Left cardiac atrium (tissue), 4 donors: ENCODE results near the gene ZMYM5. TPM values are rescaled to one million over a fixed set of nuclear protein-coding genes. Genes with fewer than 3 reads are reported as not detected.
"Not testable (repeated sequence)": the region's sequence is repeated elsewhere in the genome, so short reads cannot be mapped to it uniquely, and the experiment has no call there.

Source experiments
- ATAC-seq, 2 donors: fragments of 200-7000 bp; cut with Tn5 transposase; one replicate each; pipeline ENCODE4 v1.9.1; 2020; ENCODE audit warnings: mild to moderate bottlenecking in 2 of 2, moderate library complexity in 2 of 2
- DNase-seq: peaks from one replicate; pipeline ENCODE4 v3.0.0-alpha.2; 2020
- intact Hi-C, 2 donors: fragments of 100-400 bp; cut with DNase I; formaldehyde crosslinking; loops; one replicate each; pipeline versions ENCODE4 v1.14.1 to v1.15.1; 2022 to 2023
- total RNA-seq, 2 donors: library from RNA; stranded (reverse); fragmentation: NEBNext Ultra II Directional; extraction: Animal tissue kit (Norgen Biotek cat#: 25700); gene quantifications; one replicate each; pipeline ENCODE4 v1.2.1, GENCODE V29; 2021
- donor health status: DM: no; HTN: yes; CAD: no.
- donor health status: DM: no; HTN: yes; CAD: no; lungs with severe emphysema.
- donor health status: DM: yes; HTN: yes; CAD: no.
- donor health status: Dilated cardiomyopathy.

ZMYM5 gene
- total RNA-seq, 2 donors from 2014 or later: 6.4 to 8.7 TPM

GRCh38 chr13:19838865-19839275 lies 24.6 kb downstream of the ZMYM5 start:
- intact Hi-C loops: no loop called here
- DNase-seq: no peak
- peak; percentile 59 to 74 for ATAC-seq

GRCh38 chr13:19836472-19836871 lies 27.0 kb downstream of the ZMYM5 start:
- intact Hi-C loops: no loop called here
- DNase-seq (no peak), ATAC-seq (no peak)

GRCh38 chr13:19834704-19835103 lies 28.7 kb downstream of the ZMYM5 start:
- intact Hi-C loops: no loop called here
- ATAC-seq: peak in 1 of 2 donors; percentile 81
- DNase-seq: no peak

- ATAC-seq (peak in 1 of 2 donors; percentile 34), DNase-seq (no peak)
- intact Hi-C loops: no loop called here
Measured at GRCh38 chr13:19822673-19823072, 40.8 kb downstream of the ZMYM5 start.

GRCh38 chr13:19818223-19818842 lies 45.1 kb downstream of the ZMYM5 start:
- DNase-seq (peak; percentile 31), ATAC-seq (peak; percentile 15 to 55)
- intact Hi-C loops: no loop called here

GRCh38 chr13:19817510-19818158 lies 45.8 kb downstream of the ZMYM5 start:
- ATAC-seq: no peak
- no peak for DNase-seq
- intact Hi-C loops: no loop called here

- no peak for ATAC-seq
- DNase-seq: no peak
- intact Hi-C loops: no loop called here
Measured at GRCh38 chr13:19817106-19817505, 46.3 kb downstream of the ZMYM5 start.

GRCh38 chr13:19815842-19816241 lies 47.6 kb downstream of the ZMYM5 start:
- ATAC-seq, intact Hi-C loops: not testable (repeated sequence)

GRCh38 chr13:19810996-19811881 lies 52.2 kb downstream of the ZMYM5 start:
- intact Hi-C loops: no loop called here
- no peak for ATAC-seq
- DNase-seq: no peak

More at GRCh38 chr13:19815842-19816241, 47.6 kb downstream of the ZMYM5 start:
- not testable (repeated sequence) for DNase-seq

GRCh38 chr13:19810151-19810550 lies 53.3 kb downstream of the ZMYM5 start:
- DNase-seq: no peak
- intact Hi-C loops: no loop called here
- ATAC-seq: no peak

- ATAC-seq (no peak), DNase-seq (no peak)
- intact Hi-C loops: no loop called here
Measured at GRCh38 chr13:19805765-19806164, 57.7 kb downstream of the ZMYM5 start.

GRCh38 chr13:19795956-19796355 lies 67.5 kb downstream of the ZMYM5 start:
- no peak for ATAC-seq
- intact Hi-C loops: no loop called here
- DNase-seq: no peak

GRCh38 chr13:19794631-19795030 lies 68.8 kb downstream of the ZMYM5 start:
- no peak for DNase-seq
- intact Hi-C loops: no loop called here

GRCh38 chr13:19791953-19792537 lies 71.4 kb downstream of the ZMYM5 start:
- intact Hi-C loops: no loop called here
- ATAC-seq: no peak
- no peak for DNase-seq

More at GRCh38 chr13:19794631-19795030, 68.8 kb downstream of the ZMYM5 start:
- no peak for ATAC-seq

GRCh38 chr13:19782727-19783682 lies 80.4 kb downstream of the ZMYM5 start, which contains the start of gene PSPC1:
Gene PSPC1 (minus strand): TSS chr13:19782945. CDS start chr13:19782757, 188 bp downstream.
- ATAC-seq (peak; percentile 97), DNase-seq (peak; percentile 96)
- intact Hi-C loops: loop anchor here in 1 of 2 donors (10.0 kb wide), 1 partner anchor 82 kb away; the partner anchor contains the start of gene ZMYM5

- ATAC-seq (peak; percentile 77 to 82), DNase-seq (peak; percentile 72)
- intact Hi-C loops: loop anchor here in 1 of 2 donors (10.0 kb wide), 1 partner anchor 83 kb away; the partner anchor contains the start of gene ZMYM5
Measured at GRCh38 chr13:19782049-19782726, 81.3 kb downstream of the ZMYM5 start.

GRCh38 chr13:19781526-19781925 lies 81.9 kb downstream of the ZMYM5 start:
- ATAC-seq: no peak
- intact Hi-C loops: loop anchor here in 1 of 2 donors (10.0 kb wide), 1 partner anchor 83 kb away; the partner anchor contains the start of gene ZMYM5
- DNase-seq: no peak
